Stimulated activated CD8-positive, alpha-beta memory T cell treated with anti-CD3 and anti-CD28 coated beads, Interleukin-7, amount 100 ng/mL, for 48 hours (primary cell): ENCODE results near the gene BFSP2.

ENCODE experiments used
- DNase-seq, 2 donors: peaks; one replicate each; pipeline ENCODE4 v3.0.0-alpha.2; 2020; ENCODE audit warnings: low read depth in 1 of 2; ENCODE audit errors: extremely low read depth in 1 of 2

The BFSP2 gene

DNA sequence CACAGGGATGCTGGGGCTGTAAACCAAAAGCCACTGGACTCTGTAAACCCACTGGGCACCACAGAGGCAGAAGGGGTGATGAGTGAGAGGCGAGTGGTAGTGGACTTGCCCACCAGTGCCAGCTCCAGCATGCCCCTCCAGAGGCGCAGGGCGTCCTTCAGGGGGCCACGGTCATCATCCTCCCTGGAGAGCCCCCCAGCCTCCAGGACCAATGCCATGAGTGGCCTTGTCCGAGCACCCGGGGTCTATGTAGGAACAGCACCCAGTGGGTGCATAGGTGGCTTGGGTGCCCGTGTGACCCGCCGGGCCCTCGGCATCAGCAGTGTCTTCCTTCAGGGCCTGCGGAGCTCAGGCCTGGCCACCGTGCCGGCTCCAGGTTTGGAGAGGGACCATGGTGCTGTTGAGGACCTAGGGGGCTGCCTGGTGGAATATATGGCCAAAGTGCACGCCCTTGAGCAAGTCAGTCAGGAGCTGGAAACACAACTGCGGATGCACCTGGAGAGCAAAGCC, at the start of gene BFSP2:
Gene BFSP2 (plus strand): TSS at position 51 of the 510 bp plus-strand sequence. CDS start 28 bp downstream, at position 79.
- DNase-seq = no peak

GRCh38 chr3:133354721-133355120, 45.1 kb upstream of the BFSP2 start:
- DNase-seq = no peak

- DNase-seq = no peak
These were observed 39.4 kb upstream of the BFSP2 start for GRCh38 chr3:133360476-133360875.

DNA sequence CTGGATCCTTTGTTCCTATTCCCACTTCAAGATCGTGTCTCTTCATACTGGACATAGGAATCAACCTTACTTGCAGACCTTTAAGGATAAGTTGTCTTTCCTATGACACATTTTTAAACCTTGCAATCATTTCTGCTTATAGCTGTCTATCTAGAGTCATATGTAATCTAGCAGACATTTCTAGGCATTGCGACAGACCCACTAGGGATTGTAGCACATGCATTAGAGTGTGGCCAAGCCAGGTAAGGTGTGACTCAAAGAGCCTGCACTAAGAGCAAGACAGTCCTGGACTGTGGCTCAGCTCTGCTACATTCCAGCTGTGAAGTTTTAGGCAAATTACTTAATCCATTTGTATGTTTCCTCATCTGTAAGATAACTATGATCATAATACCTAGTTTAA, 38.8 kb upstream of the BFSP2 start:
- DNase-seq = no peak

- no peak for DNase-seq
These were observed 38.4 kb upstream of the BFSP2 start for GRCh38 chr3:133361435-133361834.

GRCh38 chr3:133362539-133362938, 37.3 kb upstream of the BFSP2 start:
- no peak for DNase-seq

DNA sequence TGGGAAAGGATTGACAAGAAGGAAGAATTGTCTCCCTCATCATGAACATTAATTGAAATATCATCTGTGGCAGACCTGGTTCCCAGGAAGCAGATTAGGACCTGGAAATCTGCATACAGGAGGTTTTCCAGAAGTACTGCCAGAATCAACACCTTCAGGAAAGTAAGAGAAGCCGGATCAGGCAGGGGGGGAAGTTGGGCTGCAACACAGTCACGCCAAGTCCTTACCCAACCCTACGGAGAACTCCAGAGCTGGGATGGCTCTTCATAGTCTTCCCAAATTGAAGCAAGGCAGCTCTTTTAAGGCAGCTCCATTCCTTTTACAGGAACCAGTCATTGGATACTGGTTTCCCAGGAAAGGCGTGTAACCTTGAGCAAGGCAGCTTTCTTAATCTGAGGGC, 35.2 kb upstream of the BFSP2 start:
- DNase-seq = no peak

DNA sequence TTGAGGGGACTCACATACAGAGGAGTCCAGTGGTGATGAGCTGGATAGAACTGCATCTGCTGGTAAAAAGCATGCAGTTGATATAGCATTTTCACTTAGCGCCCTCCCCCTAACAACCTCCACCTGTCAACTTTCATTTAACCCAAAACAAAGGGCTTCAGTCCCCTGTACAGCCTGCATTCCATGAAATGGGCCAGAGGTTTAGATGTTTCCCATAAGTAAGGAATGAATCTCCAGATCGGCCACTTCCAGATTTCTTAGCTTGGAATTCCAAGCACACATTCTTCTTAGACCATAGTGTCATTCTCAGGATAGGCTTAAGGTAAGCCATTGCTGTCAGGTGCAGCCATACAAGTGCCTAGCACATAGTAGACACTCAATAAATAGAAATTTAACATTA, 32.9 kb upstream of the BFSP2 start:
- no peak for DNase-seq

- DNase-seq = no peak
These were observed 32.5 kb upstream of the BFSP2 start for GRCh38 chr3:133367403-133367802.

- DNase-seq = no peak
These were observed 31.9 kb upstream of the BFSP2 start for GRCh38 chr3:133367956-133368355.

GRCh38 chr3:133368371-133369067, 31.3 kb upstream of the BFSP2 start:
- no peak for DNase-seq

- no peak for DNase-seq
These were observed 30.8 kb upstream of the BFSP2 start for GRCh38 chr3:133369068-133369440.

GRCh38 chr3:133371181-133371580, 28.7 kb upstream of the BFSP2 start:
- DNase-seq = no peak

DNA sequence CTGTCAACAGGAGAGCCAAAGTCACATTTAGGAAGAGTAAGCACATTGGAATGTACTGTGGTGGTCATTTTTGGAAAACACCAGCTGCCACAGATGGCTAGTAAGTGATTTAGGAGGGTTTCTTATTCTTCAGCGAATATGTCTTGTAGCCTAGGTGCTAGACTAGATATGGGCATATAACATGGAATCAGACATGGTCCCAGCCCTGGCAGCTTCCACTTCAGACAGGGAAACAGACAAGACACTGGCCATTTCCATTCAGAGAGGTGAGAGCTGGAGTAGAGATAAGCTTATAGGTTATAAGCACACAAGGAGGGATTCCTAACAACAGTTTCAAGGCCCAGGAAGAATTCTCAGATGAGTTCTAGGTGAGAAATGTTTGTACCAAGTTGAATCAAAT, 28.2 kb upstream of the BFSP2 start:
- DNase-seq = no peak

DNA sequence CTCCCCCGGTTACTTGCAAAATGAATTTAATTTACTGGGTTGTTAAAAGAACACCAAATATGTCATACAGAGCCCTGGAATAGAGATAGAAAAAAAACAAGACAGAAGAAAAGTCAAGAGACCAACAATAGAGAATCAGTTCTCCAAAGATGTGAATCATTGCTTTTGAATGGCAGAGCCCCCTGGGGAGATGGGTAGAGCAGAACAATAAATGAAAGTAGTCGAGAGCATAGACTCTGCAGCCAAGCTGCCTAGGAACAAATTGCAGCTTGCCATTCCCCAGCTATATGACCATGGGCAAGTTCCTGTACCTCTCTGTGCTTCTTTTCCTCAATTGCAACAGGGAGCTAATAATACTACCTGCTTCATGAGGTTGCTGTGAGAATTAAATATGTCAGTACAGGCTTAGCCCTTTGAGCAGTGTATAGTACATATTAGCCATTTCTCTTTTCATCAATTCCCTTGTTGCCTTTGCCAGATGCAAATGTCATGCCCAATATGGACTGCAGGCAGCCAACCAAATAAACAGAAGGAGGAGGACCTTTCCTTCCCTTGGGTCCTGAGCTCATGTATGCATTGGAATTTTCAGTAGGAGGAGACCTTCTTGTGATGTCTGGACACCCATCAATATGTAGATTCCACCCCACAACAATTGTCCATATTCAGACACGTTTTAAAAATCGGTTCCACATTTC, 25.0 kb upstream of the BFSP2 start:
- DNase-seq = no peak

DNA sequence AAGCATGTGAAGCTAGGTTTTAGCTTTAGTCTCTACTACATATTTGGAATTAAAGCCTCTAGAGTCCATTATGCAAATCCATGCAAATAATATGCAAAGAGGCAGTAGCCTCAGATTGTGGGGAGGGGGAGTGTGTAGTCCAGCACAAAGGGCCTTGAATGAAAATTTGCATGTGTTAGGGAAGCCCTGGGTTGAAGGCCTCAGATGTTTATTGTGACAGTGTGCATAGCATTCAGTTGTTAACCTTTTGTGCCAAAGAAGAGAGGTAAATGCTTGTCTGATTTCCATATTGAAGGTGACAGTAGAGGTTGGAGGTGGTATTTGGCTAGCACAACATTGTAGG, 24.5 kb upstream of the BFSP2 start:
- no peak for DNase-seq

GRCh38 chr3:133376810-133377209, 23.0 kb upstream of the BFSP2 start:
- no peak for DNase-seq

DNA sequence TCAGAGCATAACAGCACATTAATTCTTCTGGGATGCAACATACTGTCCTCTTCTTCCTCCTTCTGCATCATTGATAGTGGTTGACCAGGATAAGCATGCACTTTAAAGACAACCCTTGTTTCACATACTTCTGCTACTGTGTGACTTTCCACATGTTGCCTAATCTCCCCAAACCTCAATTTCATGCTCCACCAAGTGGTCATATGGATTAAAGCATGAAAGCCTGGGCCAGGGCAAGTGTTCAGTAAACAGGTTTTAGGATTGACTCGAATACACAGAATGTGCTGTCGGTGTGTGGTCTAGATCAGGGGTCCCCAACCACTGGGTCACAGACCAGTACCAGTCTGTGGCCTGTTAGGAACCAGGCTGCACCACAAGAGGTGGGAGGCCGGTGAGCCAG, 22.5 kb upstream of the BFSP2 start:
- DNase-seq = no peak

DNA sequence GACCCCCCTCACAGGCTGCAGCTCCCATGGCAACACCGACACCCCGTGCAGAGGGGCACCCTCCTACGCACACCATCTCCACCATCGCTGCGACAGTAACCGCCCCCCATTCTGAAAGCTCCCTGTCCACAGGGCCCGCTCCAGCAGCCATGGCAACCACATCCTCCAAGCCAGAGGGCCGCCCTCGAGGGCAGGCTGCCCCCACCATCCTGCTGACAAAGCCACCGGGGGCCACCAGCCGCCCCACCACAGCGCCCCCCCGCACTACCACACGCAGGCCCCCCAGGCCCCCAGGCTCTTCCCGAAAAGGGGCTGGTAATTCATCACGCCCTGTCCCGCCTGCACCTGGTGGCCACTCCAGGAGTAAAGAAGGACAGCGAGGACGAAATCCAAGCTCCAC, 19.9 kb upstream of the BFSP2 start:
- no peak for DNase-seq

DNA sequence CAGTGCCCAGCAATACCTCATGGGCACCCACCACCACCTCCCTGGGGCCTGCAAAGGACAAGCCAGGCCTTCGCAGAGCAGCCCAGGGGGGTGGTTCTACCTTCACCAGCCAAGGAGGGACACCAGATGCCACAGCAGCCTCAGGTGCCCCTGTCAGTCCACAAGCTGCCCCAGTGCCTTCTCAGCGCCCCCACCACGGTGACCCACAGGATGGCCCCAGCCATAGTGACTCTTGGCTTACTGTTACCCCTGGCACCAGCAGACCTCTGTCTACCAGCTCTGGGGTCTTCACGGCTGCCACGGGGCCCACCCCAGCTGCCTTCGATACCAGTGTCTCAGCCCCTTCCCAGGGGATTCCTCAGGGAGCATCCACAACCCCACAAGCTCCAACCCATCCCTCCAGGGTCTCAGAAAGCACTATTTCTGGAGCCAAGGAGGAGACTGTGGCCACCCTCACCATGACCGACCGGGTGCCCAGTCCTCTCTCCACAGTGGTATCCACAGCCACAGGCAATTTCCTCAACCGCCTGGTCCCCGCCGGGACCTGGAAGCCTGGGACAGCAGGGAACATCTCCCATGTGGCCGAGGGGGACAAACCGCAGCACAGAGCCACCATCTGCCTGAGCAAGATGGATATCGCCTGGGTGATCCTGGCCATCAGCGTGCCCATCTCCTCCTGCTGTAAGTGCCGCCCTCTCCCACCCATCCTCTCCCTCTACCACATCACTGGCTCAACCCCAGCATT, 19.2 kb upstream of the BFSP2 start:
- DNase-seq = no peak

DNA sequence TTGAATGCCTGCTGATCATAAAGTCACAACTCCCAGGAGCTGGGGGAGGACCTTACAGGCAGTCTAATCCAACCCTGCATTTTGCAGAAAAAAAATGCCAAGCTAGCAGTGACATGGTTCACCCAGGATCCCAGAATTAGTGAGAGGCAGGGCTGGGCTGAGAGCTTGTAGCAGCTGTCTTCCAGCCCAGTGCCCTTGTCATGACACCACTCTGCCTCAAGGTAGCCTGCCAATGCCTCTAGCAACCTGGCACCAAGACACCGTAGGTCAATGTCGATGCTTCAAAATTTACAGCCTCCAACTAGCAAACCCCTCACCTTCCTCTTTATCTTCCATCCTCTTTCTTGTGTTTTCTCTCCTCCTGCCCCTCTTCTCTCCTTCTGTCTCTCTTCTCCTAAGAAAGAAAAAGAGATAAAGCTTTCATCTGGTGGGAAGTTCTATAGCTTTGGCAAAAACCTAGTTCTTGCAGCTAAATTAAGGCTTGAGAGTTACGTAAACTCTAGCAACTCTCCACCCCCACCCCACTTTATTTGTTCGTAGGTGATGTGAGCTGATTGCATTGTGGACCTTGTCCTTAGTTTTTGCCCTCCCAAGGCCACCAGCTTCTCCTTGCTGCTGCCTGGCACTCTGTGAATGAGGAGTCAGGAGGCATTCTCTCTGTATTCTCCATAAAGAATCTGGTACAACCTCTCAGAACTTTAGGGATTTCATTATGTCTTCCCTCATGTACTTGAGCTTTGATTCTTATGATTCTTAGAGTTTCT, 18.3 kb upstream of the BFSP2 start:
- DNase-seq = no peak
